ENCODE results near the gene TSPAN2.

The TSPAN2 gene

DNA sequence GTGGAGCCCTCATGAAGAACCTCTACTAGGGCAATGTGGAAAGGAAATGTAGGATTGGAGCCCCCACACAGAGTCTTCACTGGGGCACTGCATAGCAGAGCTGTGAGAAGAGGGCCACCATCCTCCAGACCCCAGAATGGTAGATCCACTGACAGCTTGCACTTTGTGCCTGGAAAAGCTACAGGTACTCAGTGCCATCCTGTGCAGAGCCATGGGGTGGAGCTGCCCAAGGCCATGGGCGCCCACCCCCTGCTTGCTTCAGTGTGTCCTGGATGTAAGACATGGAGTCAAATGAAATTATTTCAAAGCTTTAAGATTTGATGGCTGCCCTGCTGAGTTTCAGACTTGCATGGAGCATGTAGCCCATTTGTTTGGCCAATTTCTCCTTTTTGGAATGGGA is 76.9 kb downstream of the TSPAN2 start:
- Histone ChIP-seq H3K9ac (ENCODE audit: low read depth, low read length, poor library complexity, severe bottlenecking) (no peak overlapping the region), H3K79me2 (ENCODE audit: insufficient read depth, low read length) (no peaks in the 10 kb centered on the region), H3K9me2 (replicated peaks; ENCODE audit: low read depth, low read length) (no peaks in the 10 kb centered on the region), H2AFZ (ENCODE audit: low read length) (no peak overlapping the region), H4K20me1 (ENCODE audit: insufficient read depth, low read length, poor library complexity, severe bottlenecking) (no peaks in the 10 kb centered on the region), H3K4me1 (ENCODE audit: insufficient read depth, low read length, poor library complexity, severe bottlenecking) (no peaks in the 10 kb centered on the region), H3K4me3 (ENCODE audit: low read length, poor library complexity, severe bottlenecking) (no peak overlapping the region), H3K27me3 (ENCODE audit: insufficient read depth, low read length, poor library complexity, severe bottlenecking) (no peaks in the 10 kb centered on the region), H3F3A (ENCODE audit: low read depth) (no peaks in the 10 kb centered on the region), H3K36me3 (ENCODE audit: insufficient read depth, low read length) (no peaks in the 10 kb centered on the region), H3K4me2 (ENCODE audit: low read depth, low read length, poor library complexity, severe bottlenecking) (no peak overlapping the region), H3K9me3 (ENCODE audit: insufficient read depth, low read depth, low read length) (no peaks in the 10 kb centered on the region)
- TF ChIP-seq, protein P1, sequence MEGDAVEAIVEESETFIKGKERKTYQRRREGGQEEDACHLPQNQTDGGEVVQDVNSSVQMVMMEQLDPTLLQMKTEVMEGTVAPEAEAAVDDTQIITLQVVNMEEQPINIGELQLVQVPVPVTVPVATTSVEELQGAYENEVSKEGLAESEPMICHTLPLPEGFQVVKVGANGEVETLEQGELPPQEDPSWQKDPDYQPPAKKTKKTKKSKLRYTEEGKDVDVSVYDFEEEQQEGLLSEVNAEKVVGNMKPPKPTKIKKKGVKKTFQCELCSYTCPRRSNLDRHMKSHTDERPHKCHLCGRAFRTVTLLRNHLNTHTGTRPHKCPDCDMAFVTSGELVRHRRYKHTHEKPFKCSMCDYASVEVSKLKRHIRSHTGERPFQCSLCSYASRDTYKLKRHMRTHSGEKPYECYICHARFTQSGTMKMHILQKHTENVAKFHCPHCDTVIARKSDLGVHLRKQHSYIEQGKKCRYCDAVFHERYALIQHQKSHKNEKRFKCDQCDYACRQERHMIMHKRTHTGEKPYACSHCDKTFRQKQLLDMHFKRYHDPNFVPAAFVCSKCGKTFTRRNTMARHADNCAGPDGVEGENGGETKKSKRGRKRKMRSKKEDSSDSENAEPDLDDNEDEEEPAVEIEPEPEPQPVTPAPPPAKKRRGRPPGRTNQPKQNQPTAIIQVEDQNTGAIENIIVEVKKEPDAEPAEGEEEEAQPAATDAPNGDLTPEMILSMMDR (conservative IDR thresholded peaks at IDR 0.05; ENCODE audit: low read length), result no peak
- TF ChIP-seq EZH2phosphoT487 (IDR thresholded peaks at IDR 0.05; ENCODE audit: borderline replicate concordance), result no peak

DNA sequence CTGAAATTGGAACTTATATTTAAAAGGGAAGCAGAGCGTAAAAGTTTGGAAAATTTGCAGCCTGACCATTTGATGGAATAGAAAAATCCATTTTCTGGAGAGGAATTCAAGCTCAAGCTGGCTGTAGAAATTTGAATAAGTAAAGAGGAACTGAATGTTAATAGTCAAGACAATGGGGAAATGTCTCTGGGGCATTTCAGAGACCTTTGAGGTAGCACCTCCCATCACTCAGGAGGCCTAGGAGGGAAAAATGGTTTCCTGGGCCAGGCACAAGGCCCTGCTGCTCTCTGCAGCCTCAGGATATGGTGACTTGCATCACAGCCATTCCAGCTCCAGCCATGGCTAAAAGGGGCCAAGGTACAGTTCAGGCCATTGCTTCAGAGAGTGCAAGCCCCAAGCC is 77.3 kb downstream of the TSPAN2 start:
- no peaks in the 10 kb centered on the region for H3K9me2 ChIP-seq (replicated peaks; ENCODE audit: low read depth, low read length)
- TF ChIP-seq, protein P1 (conservative IDR thresholded peaks at IDR 0.05; ENCODE audit: low read length), result no peak
- no peaks in the 10 kb centered on the region for H3K36me3 ChIP-seq (ENCODE audit: insufficient read depth, low read length)
- no peaks in the 10 kb centered on the region for H4K20me1 ChIP-seq (ENCODE audit: insufficient read depth, low read length, poor library complexity, severe bottlenecking)
- no peaks in the 10 kb centered on the region for H3F3A ChIP-seq (ENCODE audit: low read depth)
- H3K27me3 ChIP-seq (ENCODE audit: insufficient read depth, low read length, poor library complexity, severe bottlenecking), result no peaks in the 10 kb centered on the region
- no peaks in the 10 kb centered on the region for H3K4me1 ChIP-seq (ENCODE audit: insufficient read depth, low read length, poor library complexity, severe bottlenecking)
- no peak overlapping the region for H3K4me3 ChIP-seq (ENCODE audit: low read length, poor library complexity, severe bottlenecking)
- no peak overlapping the region for H3K4me2 ChIP-seq (ENCODE audit: low read depth, low read length, poor library complexity, severe bottlenecking)
- no peak overlapping the region for H2AFZ ChIP-seq (ENCODE audit: low read length)
- H3K9ac ChIP-seq (ENCODE audit: low read depth, low read length, poor library complexity, severe bottlenecking), result no peak overlapping the region
- H3K79me2 ChIP-seq (ENCODE audit: insufficient read depth, low read length), result no peaks in the 10 kb centered on the region
- no peaks in the 10 kb centered on the region for H3K9me3 ChIP-seq (ENCODE audit: insufficient read depth, low read depth, low read length)

DNA sequence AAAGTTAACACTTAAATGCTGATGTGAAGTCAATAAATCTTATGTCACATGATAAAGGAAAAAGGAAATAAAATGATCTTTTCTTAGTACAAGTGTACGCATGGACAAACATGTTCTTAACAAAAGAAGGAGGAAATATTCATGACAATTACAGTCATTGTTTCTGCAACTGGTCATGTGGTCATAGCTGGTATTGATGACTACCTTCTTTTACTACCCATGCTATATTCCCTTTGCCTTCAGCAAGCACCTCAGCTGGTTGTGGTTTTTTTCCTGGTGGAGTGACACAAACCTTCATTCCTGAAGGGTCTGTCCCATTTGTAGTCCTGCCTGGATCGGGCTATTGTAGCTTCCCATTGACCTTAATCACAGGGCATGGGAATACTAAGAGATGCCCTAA is 83.1 kb downstream of the TSPAN2 start:
- H3K9me2 ChIP-seq (replicated peaks; ENCODE audit: low read depth, low read length), result no peaks in the 10 kb centered on the region
- H2AFZ ChIP-seq (ENCODE audit: low read length), result no peak overlapping the region
- no peaks in the 10 kb centered on the region for H4K20me1 ChIP-seq (ENCODE audit: insufficient read depth, low read length, poor library complexity, severe bottlenecking)
- H3K4me2 ChIP-seq (ENCODE audit: low read depth, low read length, poor library complexity, severe bottlenecking), result no peak overlapping the region
- H3K27me3 ChIP-seq (ENCODE audit: insufficient read depth, low read length, poor library complexity, severe bottlenecking), result no peaks in the 10 kb centered on the region
- H3K36me3 ChIP-seq (ENCODE audit: insufficient read depth, low read length), result no peaks in the 10 kb centered on the region
- no peak overlapping the region for H3K4me3 ChIP-seq (ENCODE audit: low read length, poor library complexity, severe bottlenecking)
- H3K4me1 ChIP-seq (ENCODE audit: insufficient read depth, low read length, poor library complexity, severe bottlenecking), result no peaks in the 10 kb centered on the region
- TF ChIP-seq, protein P1 (conservative IDR thresholded peaks at IDR 0.05; ENCODE audit: low read length), result no peak
- no peak for TF ChIP-seq EZH2phosphoT487 (IDR thresholded peaks at IDR 0.05; ENCODE audit: borderline replicate concordance)
- no peaks in the 10 kb centered on the region for H3F3A ChIP-seq (ENCODE audit: low read depth)
- H3K79me2 ChIP-seq (ENCODE audit: insufficient read depth, low read length), result no peaks in the 10 kb centered on the region
- H3K9me3 ChIP-seq (ENCODE audit: insufficient read depth, low read depth, low read length), result no peaks in the 10 kb centered on the region
- no peak overlapping the region for H3K9ac ChIP-seq (ENCODE audit: low read depth, low read length, poor library complexity, severe bottlenecking)
